Measurements from ENCODE around the gene GRK5.

The GRK5 gene

DNA sequence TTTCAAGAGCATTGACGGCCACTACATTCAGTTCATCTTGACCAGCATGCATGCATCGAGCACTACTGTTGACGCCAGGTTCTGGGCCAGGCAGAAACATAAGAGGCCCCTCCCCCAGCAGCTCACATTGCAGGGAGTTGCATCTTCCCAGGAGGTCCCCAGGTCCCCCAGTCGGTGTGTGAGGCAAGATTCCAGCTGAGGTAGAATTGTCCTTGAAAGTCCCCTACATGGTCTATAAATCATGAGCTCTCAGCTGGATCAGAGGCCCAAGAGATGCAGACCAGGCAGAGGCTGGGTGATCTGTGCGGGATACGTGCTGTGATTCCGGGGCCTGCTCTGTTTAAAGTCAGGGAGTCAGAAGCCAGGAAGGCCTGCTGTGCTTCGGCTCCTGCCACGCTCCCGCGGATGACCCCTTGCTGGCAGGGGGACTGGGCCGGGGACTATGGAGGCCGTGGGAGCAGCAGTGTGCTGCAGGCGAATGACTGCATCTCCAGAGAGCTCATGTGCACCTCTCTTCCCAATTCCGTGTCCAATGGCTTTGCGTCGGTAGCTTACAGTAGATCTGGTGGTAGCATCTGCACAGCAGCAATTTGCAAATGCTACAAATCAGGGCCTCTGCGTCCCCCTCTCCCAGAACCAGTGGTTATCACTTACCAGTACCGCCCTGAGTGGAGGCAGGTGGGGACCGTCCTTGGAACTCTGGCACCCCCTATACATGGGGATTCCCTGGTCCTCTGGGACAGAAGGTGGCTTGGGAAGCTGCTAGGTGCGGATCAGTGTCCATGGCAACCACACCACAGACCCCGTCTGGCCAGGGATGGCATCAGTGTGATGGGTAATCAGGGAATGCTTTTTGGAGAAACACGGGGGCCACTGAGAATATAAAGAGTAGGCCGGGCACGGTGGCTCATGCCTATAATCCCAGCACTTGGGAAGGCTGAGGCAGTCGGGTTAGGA lies 241.5 kb downstream of the GRK5 start:
- no peak overlapping the region for H3K4me2 ChIP-seq (ENCODE audit: low read depth, low read length, poor library complexity, severe bottlenecking)
- no peaks in the 10 kb centered on the region for H3F3A ChIP-seq (ENCODE audit: insufficient read depth)
- no peaks in the 10 kb centered on the region for H3K27me3 ChIP-seq (ENCODE audit: low read length)
- H3K9ac ChIP-seq (ENCODE audit: low read length): no peak overlapping the region
- no peak overlapping the region for H3K4me3 ChIP-seq (ENCODE audit: insufficient read depth, low read length, poor library complexity, severe bottlenecking)
- H3K79me2 ChIP-seq (ENCODE audit: insufficient read depth, low read length): no peaks in the 10 kb centered on the region
- H3K9me3 ChIP-seq (ENCODE audit: insufficient read depth, low read length): no peaks in the 10 kb centered on the region
- no peaks in the 10 kb centered on the region for H3K9me2 ChIP-seq (replicated peaks; ENCODE audit: insufficient read depth, low read length)
- no peaks in the 10 kb centered on the region for H3K36me3 ChIP-seq (ENCODE audit: low read length)
- no peak overlapping the region for H2AFZ ChIP-seq (ENCODE audit: low read depth, low read length, severe bottlenecking)
- no peaks in the 10 kb centered on the region for H4K20me1 ChIP-seq (ENCODE audit: low read depth, low read length)
- no peak for TF ChIP-seq EZH2phosphoT487 (conservative IDR thresholded peaks at IDR 0.05; ENCODE audit: low read length)
- TF ChIP-seq, protein P1, sequence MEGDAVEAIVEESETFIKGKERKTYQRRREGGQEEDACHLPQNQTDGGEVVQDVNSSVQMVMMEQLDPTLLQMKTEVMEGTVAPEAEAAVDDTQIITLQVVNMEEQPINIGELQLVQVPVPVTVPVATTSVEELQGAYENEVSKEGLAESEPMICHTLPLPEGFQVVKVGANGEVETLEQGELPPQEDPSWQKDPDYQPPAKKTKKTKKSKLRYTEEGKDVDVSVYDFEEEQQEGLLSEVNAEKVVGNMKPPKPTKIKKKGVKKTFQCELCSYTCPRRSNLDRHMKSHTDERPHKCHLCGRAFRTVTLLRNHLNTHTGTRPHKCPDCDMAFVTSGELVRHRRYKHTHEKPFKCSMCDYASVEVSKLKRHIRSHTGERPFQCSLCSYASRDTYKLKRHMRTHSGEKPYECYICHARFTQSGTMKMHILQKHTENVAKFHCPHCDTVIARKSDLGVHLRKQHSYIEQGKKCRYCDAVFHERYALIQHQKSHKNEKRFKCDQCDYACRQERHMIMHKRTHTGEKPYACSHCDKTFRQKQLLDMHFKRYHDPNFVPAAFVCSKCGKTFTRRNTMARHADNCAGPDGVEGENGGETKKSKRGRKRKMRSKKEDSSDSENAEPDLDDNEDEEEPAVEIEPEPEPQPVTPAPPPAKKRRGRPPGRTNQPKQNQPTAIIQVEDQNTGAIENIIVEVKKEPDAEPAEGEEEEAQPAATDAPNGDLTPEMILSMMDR (IDR thresholded peaks at IDR 0.05; ENCODE audit: insufficient read depth, low read length, poor library complexity, severe bottlenecking): no peak
- H3K27ac ChIP-seq (ENCODE audit: low read depth, low read length): no peak overlapping the region

DNA sequence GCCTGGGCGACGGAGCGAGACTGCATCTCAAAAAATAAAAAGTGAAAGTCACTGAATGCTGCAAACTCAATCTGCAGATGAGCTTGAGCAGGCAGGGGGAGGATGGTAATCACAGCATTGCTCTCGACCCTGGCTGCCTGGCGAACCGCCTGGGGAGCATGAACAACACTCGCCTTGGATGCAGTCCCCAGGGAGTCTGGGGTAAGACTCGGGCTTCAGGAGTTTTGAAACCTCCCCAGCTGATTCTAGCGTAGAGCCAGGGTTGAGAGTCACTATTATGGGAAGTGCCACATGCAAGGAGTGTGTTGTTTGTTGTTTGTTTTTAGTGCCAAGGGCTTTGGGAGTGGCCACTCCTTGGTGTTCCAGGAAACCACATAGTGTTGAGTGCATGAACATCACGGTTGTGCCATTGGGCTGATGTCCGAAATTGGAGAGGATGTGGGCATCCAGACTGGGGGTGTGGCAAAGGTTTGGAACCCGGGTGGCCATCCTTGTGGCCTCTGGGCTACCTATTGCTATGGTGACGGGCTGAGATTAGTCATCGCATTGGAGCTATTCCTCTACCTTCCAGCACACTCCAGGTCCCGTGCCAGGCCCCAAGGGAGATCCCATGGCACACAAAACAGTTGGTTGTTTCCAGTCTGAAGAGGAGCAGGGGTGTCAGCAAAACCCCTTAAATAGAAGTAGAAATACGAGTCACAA lies 242.5 kb downstream of the GRK5 start:
- Histone ChIP-seq H2AFZ (ENCODE audit: low read depth, low read length, severe bottlenecking) (no peak overlapping the region), H3K27ac (ENCODE audit: low read depth, low read length) (no peak overlapping the region), H4K20me1 (ENCODE audit: low read depth, low read length) (no peaks in the 10 kb centered on the region), H3K79me2 (ENCODE audit: insufficient read depth, low read length) (no peaks in the 10 kb centered on the region), H3F3A (ENCODE audit: insufficient read depth) (no peaks in the 10 kb centered on the region), H3K27me3 (ENCODE audit: low read length) (no peaks in the 10 kb centered on the region), H3K36me3 (ENCODE audit: low read length) (no peaks in the 10 kb centered on the region), H3K4me2 (ENCODE audit: low read depth, low read length, poor library complexity, severe bottlenecking) (no peak overlapping the region), H3K9me2 (replicated peaks; ENCODE audit: insufficient read depth, low read length) (no peaks in the 10 kb centered on the region), H3K4me3 (ENCODE audit: insufficient read depth, low read length, poor library complexity, severe bottlenecking) (no peak overlapping the region), H3K9me3 (ENCODE audit: insufficient read depth, low read length) (no peaks in the 10 kb centered on the region), H3K9ac (ENCODE audit: low read length) (no peak overlapping the region)
- TF ChIP-seq EZH2phosphoT487 (conservative IDR thresholded peaks at IDR 0.05; ENCODE audit: low read length): no peak
- TF ChIP-seq, protein P1 (IDR thresholded peaks at IDR 0.05; ENCODE audit: insufficient read depth, low read length, poor library complexity, severe bottlenecking): no peak

DNA sequence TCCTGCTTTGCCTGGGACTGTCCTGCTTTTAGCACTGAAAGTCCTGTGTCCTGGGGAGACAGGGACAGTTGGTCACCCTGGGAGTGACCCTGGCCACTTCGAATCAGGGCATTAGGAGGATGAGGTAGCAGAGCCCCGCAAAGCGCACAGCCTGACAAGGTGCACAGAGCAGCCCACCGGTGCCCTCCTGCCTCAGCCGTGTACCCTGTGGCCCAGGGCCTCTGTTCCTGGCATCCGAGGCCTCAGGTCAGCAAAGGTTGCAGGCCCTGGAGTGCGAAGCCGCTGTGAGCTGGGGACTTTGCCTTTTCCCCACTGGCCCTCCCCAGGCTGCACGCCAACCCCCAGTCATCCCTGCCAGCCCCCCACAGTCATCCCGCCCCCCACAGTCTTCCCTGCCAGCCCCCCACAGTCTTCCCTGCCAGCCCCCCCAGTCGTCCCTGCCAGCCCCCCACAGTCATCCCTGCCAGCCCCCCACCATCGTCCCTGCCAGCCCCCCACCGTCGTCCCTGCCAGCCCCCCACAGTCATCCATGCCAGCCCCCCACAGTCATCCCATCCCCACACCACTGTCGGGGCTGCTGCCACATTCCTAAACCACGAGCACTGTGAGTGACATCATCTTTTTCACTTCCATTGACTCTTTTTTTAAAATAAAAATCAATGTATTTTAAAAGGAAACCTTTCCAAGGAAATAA lies 243.4 kb downstream of the GRK5 start:
- H3K79me2 ChIP-seq (ENCODE audit: insufficient read depth, low read length): no peaks in the 10 kb centered on the region
- no peak for TF ChIP-seq EZH2phosphoT487 (conservative IDR thresholded peaks at IDR 0.05; ENCODE audit: low read length)
- TF ChIP-seq, protein P1 (IDR thresholded peaks at IDR 0.05; ENCODE audit: insufficient read depth, low read length, poor library complexity, severe bottlenecking): no peak
- no peaks in the 10 kb centered on the region for H3K9me3 ChIP-seq (ENCODE audit: insufficient read depth, low read length)
- no peaks in the 10 kb centered on the region for H3K9me2 ChIP-seq (replicated peaks; ENCODE audit: insufficient read depth, low read length)
- H3K36me3 ChIP-seq (ENCODE audit: low read length): no peaks in the 10 kb centered on the region
- H3K4me2 ChIP-seq (ENCODE audit: low read depth, low read length, poor library complexity, severe bottlenecking): no peak overlapping the region
- no peaks in the 10 kb centered on the region for H3K27me3 ChIP-seq (ENCODE audit: low read length)
- no peak overlapping the region for H3K27ac ChIP-seq (ENCODE audit: low read depth, low read length)
- H3K9ac ChIP-seq (ENCODE audit: low read length): no peak overlapping the region
- no peak overlapping the region for H2AFZ ChIP-seq (ENCODE audit: low read depth, low read length, severe bottlenecking)
- no peaks in the 10 kb centered on the region for H4K20me1 ChIP-seq (ENCODE audit: low read depth, low read length)
- no peaks in the 10 kb centered on the region for H3F3A ChIP-seq (ENCODE audit: insufficient read depth)
- H3K4me3 ChIP-seq (ENCODE audit: insufficient read depth, low read length, poor library complexity, severe bottlenecking): no peak overlapping the region
